Thoracic aorta (tissue), 2 donors: ENCODE data around the gene RAB34. TPM values are rescaled to one million over a fixed set of nuclear protein-coding genes. Genes with fewer than 3 reads are reported as not detected.
A peak's percentile ranks its signal among the peaks of the same experiment; 100 is the strongest.

Experiments used
- ATAC-seq: fragments of 150-250 bp; one replicate; pipeline ENCODE4 v1.8.0; 2017; ENCODE audit warnings: low read depth; ENCODE audit not compliant: insufficient number of reproducible peaks, low FRiP score
- DNase-seq: peaks from one replicate; pipeline ENCODE4 v3.0.0-alpha.2; 2020; ENCODE audit warnings: low spot score
- H3K27ac ChIP-seq, 2 donors: fragments of 200-600 bp; sonication (generic); 1 replicate in 1 of 2; 2 replicates in 1 of 2; pipeline ENCODE4 v1.5.1; 2016; ENCODE audit warnings: mild to moderate bottlenecking in 2 of 2, moderate library complexity in 2 of 2
- H3K27me3 ChIP-seq: fragments of 200-600 bp; sonication (generic); replicated peaks from 2 replicates; pipeline ENCODE4 v1.6.0; 2016; ENCODE audit warnings: mild to moderate bottlenecking; ENCODE audit not compliant: insufficient read depth
- H3K36me3 ChIP-seq: fragments of 200-600 bp; sonication (generic); one replicate; pipeline ENCODE4 v1.5.1; 2016
- H3K4me1 ChIP-seq, 2 donors: fragments of 200-600 bp; sonication (generic); 1 replicate in 1 of 2; 2 replicates in 1 of 2; pipeline versions ENCODE4 v1.5.1 to v1.6.0; 2016; ENCODE audit warnings: low read depth in 2 of 2, mild to moderate bottlenecking in 1 of 2; ENCODE audit not compliant: control insufficient read depth in 1 of 2
- H3K4me3 ChIP-seq: fragments of 200-600 bp; sonication (generic); 2 replicates; pipeline ENCODE4 v1.5.1; 2016; ENCODE audit warnings: mild to moderate bottlenecking
- H3K9me3 ChIP-seq: fragments of 200-600 bp; sonication (generic); 2 replicates; pipeline ENCODE4 v1.5.1; 2016
- total RNA-seq, 2 donors: library from RNA; depleted of rRNA; stranded (reverse); fragments of >200 nt; gene quantifications; one replicate each; pipeline versions ENCODE4 v1.1.0 to v1.2.3, GENCODE V29; 2016
- TF ChIP-seq, protein P1 (sequence below): fragments of 200-600 bp; sonication (generic); IDR thresholded peaks from one replicate; pipeline ENCODE4 v1.5.1; 2019; ENCODE audit warnings: antibody characterized with exemption

Gene RAB34, protein sequence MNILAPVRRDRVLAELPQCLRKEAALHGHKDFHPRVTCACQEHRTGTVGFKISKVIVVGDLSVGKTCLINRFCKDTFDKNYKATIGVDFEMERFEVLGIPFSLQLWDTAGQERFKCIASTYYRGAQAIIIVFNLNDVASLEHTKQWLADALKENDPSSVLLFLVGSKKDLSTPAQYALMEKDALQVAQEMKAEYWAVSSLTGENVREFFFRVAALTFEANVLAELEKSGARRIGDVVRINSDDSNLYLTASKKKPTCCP
- total RNA-seq = 100 to 1,000 TPM; 288 to 381 TPM

DNA sequence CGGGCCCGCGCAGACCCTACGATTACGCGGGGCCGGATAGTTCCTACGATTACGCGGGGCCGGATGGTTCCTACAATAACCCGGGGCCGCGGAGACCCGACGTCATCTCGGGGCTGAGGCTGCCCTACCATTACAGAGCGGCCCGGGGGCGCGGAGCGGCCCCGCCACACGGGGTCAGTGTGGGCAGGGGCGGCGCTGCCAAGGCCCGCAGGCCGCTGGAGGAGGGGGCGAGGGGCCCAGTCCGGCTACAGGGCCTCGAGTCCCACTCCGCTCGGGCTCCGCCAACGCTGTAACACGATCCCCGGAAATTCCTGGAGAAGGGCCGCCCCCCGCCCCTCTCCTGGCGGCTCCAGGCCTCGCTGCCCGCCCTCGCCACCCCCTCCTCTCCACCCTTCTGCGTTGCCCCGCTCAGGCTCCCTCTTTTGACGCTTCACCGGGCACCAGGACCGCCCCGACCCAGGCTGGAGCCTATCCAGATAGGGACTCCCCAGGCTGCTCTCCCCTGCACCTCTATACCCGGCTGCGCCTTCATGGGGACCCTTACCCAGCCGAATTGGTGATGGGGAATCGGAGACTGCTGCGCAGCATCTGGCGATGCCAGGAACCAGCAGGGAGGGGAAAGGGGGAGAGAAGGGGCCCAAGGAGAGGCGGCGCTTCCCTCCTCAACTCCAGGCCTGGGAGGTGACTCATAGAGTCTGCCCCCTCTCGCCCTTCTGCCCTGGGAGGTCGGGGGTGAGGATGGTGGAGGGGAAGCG, at the start of gene RAB34:
RAB34 (minus strand) TSS at position 291 of the 755 bp plus-strand sequence. CDS start 602 bp downstream, outside the sequence.
- ATAC-seq (peak; percentile 5), DNase-seq (peak; percentile 47)
- Histone ChIP-seq H3K27me3 (no peaks in the 10 kb centered on the region), H3K4me1 (peaks cover 29 to 53% of the 10 kb centered on the region in 2 donors), H3K36me3 (peaks cover 30% of the 10 kb centered on the region), H3K27ac (peak within 1 kb of the TSS; percentile 94 to 98), H3K9me3 (no peaks in the 10 kb centered on the region), H3K4me3 (peak within 1 kb of the TSS; percentile 80)
- TF ChIP-seq, protein P1, sequence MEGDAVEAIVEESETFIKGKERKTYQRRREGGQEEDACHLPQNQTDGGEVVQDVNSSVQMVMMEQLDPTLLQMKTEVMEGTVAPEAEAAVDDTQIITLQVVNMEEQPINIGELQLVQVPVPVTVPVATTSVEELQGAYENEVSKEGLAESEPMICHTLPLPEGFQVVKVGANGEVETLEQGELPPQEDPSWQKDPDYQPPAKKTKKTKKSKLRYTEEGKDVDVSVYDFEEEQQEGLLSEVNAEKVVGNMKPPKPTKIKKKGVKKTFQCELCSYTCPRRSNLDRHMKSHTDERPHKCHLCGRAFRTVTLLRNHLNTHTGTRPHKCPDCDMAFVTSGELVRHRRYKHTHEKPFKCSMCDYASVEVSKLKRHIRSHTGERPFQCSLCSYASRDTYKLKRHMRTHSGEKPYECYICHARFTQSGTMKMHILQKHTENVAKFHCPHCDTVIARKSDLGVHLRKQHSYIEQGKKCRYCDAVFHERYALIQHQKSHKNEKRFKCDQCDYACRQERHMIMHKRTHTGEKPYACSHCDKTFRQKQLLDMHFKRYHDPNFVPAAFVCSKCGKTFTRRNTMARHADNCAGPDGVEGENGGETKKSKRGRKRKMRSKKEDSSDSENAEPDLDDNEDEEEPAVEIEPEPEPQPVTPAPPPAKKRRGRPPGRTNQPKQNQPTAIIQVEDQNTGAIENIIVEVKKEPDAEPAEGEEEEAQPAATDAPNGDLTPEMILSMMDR = peak; percentile 19

DNA sequence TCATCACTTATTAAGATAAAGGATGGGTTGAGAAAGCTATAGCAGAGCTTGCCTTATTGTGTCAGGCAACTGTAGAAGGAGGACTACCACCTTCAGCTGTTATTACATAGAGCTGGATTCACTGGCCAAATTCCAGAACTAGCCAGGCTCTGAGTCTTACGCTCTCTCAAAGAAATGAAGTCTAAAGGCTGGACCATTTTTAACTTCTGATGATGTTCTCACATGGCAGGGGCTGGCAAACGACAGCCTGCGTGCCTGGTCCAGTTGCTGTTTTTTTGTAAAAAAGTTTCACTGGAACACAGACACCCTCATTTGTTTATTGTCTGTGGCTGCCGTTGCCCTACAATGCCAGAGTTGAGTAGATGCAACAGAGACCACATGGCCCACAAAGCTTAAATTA, 47.4 kb upstream of the RAB34 start:
- H3K9me3 ChIP-seq = no peaks in the 10 kb centered on the region
- no peak overlapping the region for H3K27ac ChIP-seq
- H3K4me1 ChIP-seq = no peaks in the 10 kb centered on the region
- DNase-seq (no peak), ATAC-seq (no peak)
- TF ChIP-seq, protein P1 = no peak
- H3K4me3 ChIP-seq = no peak overlapping the region
- H3K36me3 ChIP-seq = no peaks in the 10 kb centered on the region
- no peaks in the 10 kb centered on the region for H3K27me3 ChIP-seq

GRCh38 chr17:28763804-28764266, 46.2 kb upstream of the RAB34 start:
- no peak overlapping the region for H3K4me3 ChIP-seq
- H3K27ac ChIP-seq = no peak overlapping the region
- peak; percentile 40 for ATAC-seq
- TF ChIP-seq, protein P1 = peak; percentile 87
- H3K27me3 ChIP-seq = no peaks in the 10 kb centered on the region
- no peaks in the 10 kb centered on the region for H3K4me1 ChIP-seq
- H3K9me3 ChIP-seq = no peaks in the 10 kb centered on the region
- peak; percentile 78 for DNase-seq
- H3K36me3 ChIP-seq = peaks cover 10% of the 10 kb centered on the region

DNA sequence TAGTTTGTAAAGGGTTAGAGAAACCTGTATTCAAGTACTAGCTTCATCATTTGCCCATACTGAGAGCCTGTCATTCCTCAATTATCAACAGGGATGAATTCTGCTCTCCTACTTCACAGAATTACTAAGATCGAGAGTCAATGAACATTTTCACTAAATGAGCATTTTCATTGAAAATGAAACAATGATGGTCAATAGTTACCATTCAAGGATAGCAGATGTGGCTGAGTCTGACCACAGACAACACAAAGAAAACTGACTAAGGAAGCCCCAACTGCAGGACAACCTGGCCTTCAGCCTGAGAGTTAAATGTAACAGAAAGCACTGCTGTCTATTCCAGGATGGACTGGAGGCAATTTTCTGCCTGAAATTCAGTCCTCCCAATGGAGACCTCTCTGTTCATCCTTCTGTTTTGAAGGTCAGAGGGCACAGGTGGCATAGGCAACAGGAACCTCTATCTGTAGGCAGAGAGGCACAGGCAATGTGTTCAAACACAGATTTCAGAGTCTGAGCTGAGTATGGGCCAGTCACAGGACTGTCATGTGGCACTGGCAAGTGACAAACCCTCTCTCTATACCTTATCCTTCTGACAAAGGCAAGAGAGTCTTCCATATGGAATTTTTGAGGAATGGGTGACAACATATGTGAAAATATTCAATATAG, 45.6 kb upstream of the RAB34 start:
- TF ChIP-seq, protein P1 = no peak
- Histone ChIP-seq H3K4me1 (no peaks in the 10 kb centered on the region), H3K36me3 (peaks cover 15% of the 10 kb centered on the region), H3K27me3 (no peaks in the 10 kb centered on the region), H3K4me3 (no peak overlapping the region), H3K27ac (no peak overlapping the region), H3K9me3 (no peaks in the 10 kb centered on the region)
- no peak for DNase-seq
- ATAC-seq = no peak
